DOHH2 (cell line): ENCODE data around the gene FAM43B.
"Not testable (repeated sequence)": the region's sequence is repeated elsewhere in the genome, so short reads cannot be mapped to it uniquely, and the experiment has no call there.

Source experiments
- H3F3A ChIP-seq: fragments of 200-600 bp; sonication (generic), shearing (Covaris generic); 2 replicates; pipeline ENCODE4 v1.6.0; 2016; ENCODE audit warnings: antibody characterized with exemption, mild to moderate bottlenecking; ENCODE audit not compliant: control insufficient read depth, insufficient read depth
- H3K27ac ChIP-seq: fragments of 200-600 bp; sonication (generic); 2 replicates; pipeline ENCODE4 v1.5.1; 2014; ENCODE audit warnings: low read depth, mild to moderate bottlenecking, low read length, moderate library complexity
- H3K27me3 ChIP-seq: fragments of 200-600 bp; sonication (generic); 2 replicates; pipeline ENCODE4 v1.6.1; 2014; ENCODE audit warnings: mild to moderate bottlenecking, low read length, mixed read lengths; ENCODE audit not compliant: control insufficient read depth
- H3K36me3 ChIP-seq: fragments of 200-600 bp; sonication (generic); 2 replicates; pipeline ENCODE4 v1.6.1; 2014; ENCODE audit warnings: mild to moderate bottlenecking, low read length, moderate library complexity, mixed read lengths; ENCODE audit not compliant: control insufficient read depth
- H3K4me1 ChIP-seq: fragments of 200-600 bp; sonication (generic); 2 replicates; pipeline ENCODE4 v1.6.1; 2014; ENCODE audit warnings: mild to moderate bottlenecking, low read length, mixed read lengths; ENCODE audit not compliant: control insufficient read depth
- H3K4me2 ChIP-seq: fragments of 200-600 bp; sonication (generic); 2 replicates; pipeline ENCODE4 v1.6.0; 2014; ENCODE audit warnings: mild to moderate bottlenecking, low read length, moderate library complexity
- H3K4me3 ChIP-seq: fragments of 200-600 bp; sonication (generic); 2 replicates; pipeline ENCODE4 v1.5.1; 2014; ENCODE audit warnings: mild to moderate bottlenecking, low read length, mixed read lengths
- H3K79me2 ChIP-seq: fragments of 200-600 bp; sonication (generic); 2 replicates; pipeline ENCODE4 v1.6.1; 2014; ENCODE audit warnings: mild to moderate bottlenecking, low read length, mixed read lengths; ENCODE audit not compliant: control insufficient read depth
- H3K9me2 ChIP-seq: fragments of 200-600 bp; sonication (generic); replicated peaks from 2 replicates; pipeline ENCODE4 v1.6.1; 2014; ENCODE audit warnings: mild to moderate bottlenecking, low read length, mixed read lengths; ENCODE audit not compliant: control insufficient read depth
- H3K9me3 ChIP-seq: fragments of 200-600 bp; sonication (generic); 2 replicates; pipeline ENCODE4 v1.6.1; 2014; ENCODE audit warnings: antibody characterized with exemption, low read length, mixed read lengths; ENCODE audit not compliant: control insufficient read depth, insufficient read depth
- H4K20me1 ChIP-seq: fragments of 200-600 bp; sonication (generic); 2 replicates; pipeline ENCODE4 v1.6.0; 2014; ENCODE audit warnings: low read depth, mild to moderate bottlenecking, antibody characterized with exemption, low read length, moderate library complexity; ENCODE audit not compliant: control insufficient read depth, insufficient read depth
- CTCF ChIP-seq: fragments of 200-600 bp; sonication (generic); IDR thresholded peaks from one replicate; pipeline ENCODE4 v1.5.1; 2014; ENCODE audit warnings: antibody characterized with exemption, mild to moderate bottlenecking, low read depth, low read length; ENCODE audit not compliant: poor library complexity, severe bottlenecking
- EZH2phosphoT487 ChIP-seq: fragments of 200-600 bp; sonication (generic); IDR thresholded peaks from 2 replicates; pipeline ENCODE4 v1.6.1; 2017; ENCODE audit warnings: borderline replicate concordance, mild to moderate bottlenecking, antibody characterized with exemption, low read length, moderate library complexity, mixed read lengths

Gene FAM43B

GRCh38 chr1:20507564-20508410 is 44.6 kb upstream of the FAM43B start, which contains the start of gene MUL1:
MUL1 (minus strand) TSS chr1:20508151; CDS start chr1:20508024, 127 bp downstream.
- Histone ChIP-seq H3K4me2 (peak within 1 kb of the TSS; percentile 94), H3K9me3 (no peaks in the 10 kb centered on the region), H3K79me2 (peaks cover 46% of the 10 kb centered on the region), H3K4me1 (peaks cover 42% of the 10 kb centered on the region), H3K36me3 (peaks cover 27% of the 10 kb centered on the region), H3K27me3 (no peaks in the 10 kb centered on the region), H3K4me3 (peak within 1 kb of the TSS; percentile 98), H3F3A (peaks cover 7% of the 10 kb centered on the region), H3K9me2 (no peaks in the 10 kb centered on the region), H4K20me1 (no peaks in the 10 kb centered on the region), H3K27ac (peak within 1 kb of the TSS; percentile 57)
- 0 out of 2 replicates have a peak, but pooled peaks have one; percentile 48 for TF ChIP-seq EZH2phosphoT487
- no peak for TF ChIP-seq CTCF

GRCh38 chr1:20508411-20508771 is 44.0 kb upstream of the FAM43B start:
- Histone ChIP-seq H3K36me3 (peaks cover 21% of the 10 kb centered on the region), H3K27me3 (no peaks in the 10 kb centered on the region), H3K4me2 (peak overlapping the region; percentile 94), H3F3A (peaks cover 7% of the 10 kb centered on the region), H3K4me1 (peaks cover 47% of the 10 kb centered on the region), H3K9me2 (no peaks in the 10 kb centered on the region), H3K27ac (no peak overlapping the region), H3K9me3 (no peaks in the 10 kb centered on the region), H3K79me2 (peaks cover 46% of the 10 kb centered on the region), H3K4me3 (peak overlapping the region; percentile 98), H4K20me1 (no peaks in the 10 kb centered on the region)
- TF ChIP-seq CTCF (no peak), EZH2phosphoT487 (0 out of 2 replicates have a peak, but pooled peaks have one; percentile 1)

- no peaks in the 10 kb centered on the region for H3K27me3 ChIP-seq
- H3K36me3 ChIP-seq, result no peaks in the 10 kb centered on the region
- no peak overlapping the region for H3K27ac ChIP-seq
- H3K79me2 ChIP-seq, result peaks cover 12% of the 10 kb centered on the region
- H3K4me2 ChIP-seq, result peak overlapping the region; percentile 41
- H3K9me2 ChIP-seq, result no peaks in the 10 kb centered on the region
- TF ChIP-seq EZH2phosphoT487 (no peak), CTCF (no peak)
- H3K4me3 ChIP-seq, result peak overlapping the region; percentile 5; the same call in 1 of the 2 replicates
- peaks cover 35% of the 10 kb centered on the region for H3K4me1 ChIP-seq
- H3F3A ChIP-seq, result peaks cover 7% of the 10 kb centered on the region
- H3K9me3 ChIP-seq, result no peaks in the 10 kb centered on the region
- no peaks in the 10 kb centered on the region for H4K20me1 ChIP-seq
Measured at GRCh38 chr1:20511518-20512428, 40.6 kb upstream of the FAM43B start.

- H3K9me2 ChIP-seq, H3K4me3 ChIP-seq, H3K36me3 ChIP-seq, H4K20me1 ChIP-seq, H3K27me3 ChIP-seq, H3K4me2 ChIP-seq, H3K9me3 ChIP-seq, H3K79me2 ChIP-seq, H3F3A ChIP-seq, H3K27ac ChIP-seq, H3K4me1 ChIP-seq: not testable (repeated sequence)
Measured at GRCh38 chr1:20519609-20520262, 32.6 kb upstream of the FAM43B start.
